H1 (cell line): Measurements from ENCODE around the gene CISD1. TPM values are rescaled to one million over a fixed set of nuclear protein-coding genes. Genes with fewer than 3 reads are reported as not detected.

Source experiments
- CEBPB ChIP-seq: IDR thresholded peaks from 2 replicates; pipeline ENCODE4 v1.6.1; 2012; ENCODE audit warnings: low read depth, low read length
- CTBP2 ChIP-seq: IDR thresholded peaks from 2 replicates; pipeline ENCODE4 v1.7.0; 2011; ENCODE audit warnings: borderline replicate concordance, mild to moderate bottlenecking, moderate library complexity, mixed read lengths, low read length; ENCODE audit not compliant: insufficient read depth, insufficient read length
- EZH2 ChIP-seq: fragments of 200-600 bp; sonication (generic); IDR thresholded peaks from 2 replicates; pipeline ENCODE4 v1.7.1; 2012; ENCODE audit warnings: low read depth, mild to moderate bottlenecking, moderate library complexity, low read length, inconsistent platforms; ENCODE audit not compliant: severe bottlenecking
- JUN ChIP-seq: IDR thresholded peaks from 2 replicates; pipeline ENCODE4 v1.6.1; 2011; ENCODE audit warnings: low read depth, mild to moderate bottlenecking, improper control_type of control experiment, low read length
- KDM4A ChIP-seq: IDR thresholded peaks from one replicate; pipeline ENCODE4 v1.7.1; 2012; ENCODE audit warnings: low read depth, mild to moderate bottlenecking, moderate library complexity, low read length, inconsistent platforms; ENCODE audit not compliant: severe bottlenecking
- KDM5A ChIP-seq: fragments of 200-600 bp; IDR thresholded peaks from 2 replicates; pipeline ENCODE4 v1.7.1; 2012; ENCODE audit warnings: mild to moderate bottlenecking, low read length, inconsistent platforms, mixed read lengths
- RBBP5 ChIP-seq: IDR thresholded peaks from 2 replicates; pipeline ENCODE4 v1.7.1; 2012; ENCODE audit warnings: low read depth, mild to moderate bottlenecking, inconsistent platforms, low read length, moderate library complexity, borderline replicate concordance
- RXRA ChIP-seq: IDR thresholded peaks from 2 replicates; pipeline ENCODE4 v1.6.1; 2011; ENCODE audit warnings: low read depth, mild to moderate bottlenecking, low read length, moderate library complexity; ENCODE audit not compliant: insufficient read depth
- SIN3A ChIP-seq, 2 experiments: IDR thresholded peaks in 1 of 2; conservative IDR thresholded peaks in 1 of 2; 2 replicates each; pipeline ENCODE4 v1.6.1; 2011 to 2012; ENCODE audit warnings: low read length in 2 of 2, improper control_type of control experiment in 1 of 2, low read depth in 1 of 2, mild to moderate bottlenecking in 1 of 2
- SIRT6 ChIP-seq: IDR thresholded peaks from one replicate; pipeline ENCODE4 v1.7.1; 2012; ENCODE audit warnings: low read length, inconsistent platforms
- TCF12 ChIP-seq: IDR thresholded peaks from 2 replicates; pipeline ENCODE4 v1.6.1; 2011; ENCODE audit warnings: low read depth, mild to moderate bottlenecking, low read length
- YY1 ChIP-seq: IDR thresholded peaks from 2 replicates; pipeline ENCODE4 v1.6.1; 2011; ENCODE audit warnings: low read depth, mild to moderate bottlenecking, low read length
- polyA plus RNA-seq, 7 experiments: library from polyadenylated mRNA; depleted of rRNA in 3 of 7; stranded (reverse) in 5 of 7; unstranded in 2 of 7; fragments of >200 nt in 5 of 7; fragments of 200-250 nt in 2 of 7; gene quantifications; 1 replicate in 5 of 7; 2 replicates in 1 of 7; 4 replicates in 1 of 7; pipeline versions ENCODE4 v1.2.1 to v1.2.3, GENCODE V29; 2011 to 2013; ENCODE audit warnings: missing spikeins in 2 of 7, mixed read lengths in 2 of 7
- total RNA-seq: library from RNA; stranded (reverse); fragmentation: NEBNext Ultra II Directional; extraction: Animal tissue kit (Norgen Biotek cat#: 25700); gene quantifications from 2 replicates; pipeline ENCODE4 v1.2.1, GENCODE V29; 2021
- TF ChIP-seq, protein P1 (sequence below): IDR thresholded peaks from 2 replicates; pipeline ENCODE4 v1.6.1; 2012; ENCODE audit warnings: low read length, inconsistent platforms
- TF ChIP-seq, protein P2 (sequence below): IDR thresholded peaks from 2 replicates; pipeline ENCODE4 v1.6.1; 2012; ENCODE audit warnings: inconsistent platforms
- TF ChIP-seq, protein P3 (sequence below): IDR thresholded peaks from 2 replicates; pipeline ENCODE4 v1.6.1; 2011; ENCODE audit warnings: low read depth, mild to moderate bottlenecking, low read length; ENCODE audit not compliant: insufficient read depth

CISD1 gene
- total and polyA plus RNA-seq, 2 of the 8 experiments (the other 6 are each of a cell fraction or from before 2014, with no cell fraction given), result 22.6 to 43.2 TPM

DNA sequence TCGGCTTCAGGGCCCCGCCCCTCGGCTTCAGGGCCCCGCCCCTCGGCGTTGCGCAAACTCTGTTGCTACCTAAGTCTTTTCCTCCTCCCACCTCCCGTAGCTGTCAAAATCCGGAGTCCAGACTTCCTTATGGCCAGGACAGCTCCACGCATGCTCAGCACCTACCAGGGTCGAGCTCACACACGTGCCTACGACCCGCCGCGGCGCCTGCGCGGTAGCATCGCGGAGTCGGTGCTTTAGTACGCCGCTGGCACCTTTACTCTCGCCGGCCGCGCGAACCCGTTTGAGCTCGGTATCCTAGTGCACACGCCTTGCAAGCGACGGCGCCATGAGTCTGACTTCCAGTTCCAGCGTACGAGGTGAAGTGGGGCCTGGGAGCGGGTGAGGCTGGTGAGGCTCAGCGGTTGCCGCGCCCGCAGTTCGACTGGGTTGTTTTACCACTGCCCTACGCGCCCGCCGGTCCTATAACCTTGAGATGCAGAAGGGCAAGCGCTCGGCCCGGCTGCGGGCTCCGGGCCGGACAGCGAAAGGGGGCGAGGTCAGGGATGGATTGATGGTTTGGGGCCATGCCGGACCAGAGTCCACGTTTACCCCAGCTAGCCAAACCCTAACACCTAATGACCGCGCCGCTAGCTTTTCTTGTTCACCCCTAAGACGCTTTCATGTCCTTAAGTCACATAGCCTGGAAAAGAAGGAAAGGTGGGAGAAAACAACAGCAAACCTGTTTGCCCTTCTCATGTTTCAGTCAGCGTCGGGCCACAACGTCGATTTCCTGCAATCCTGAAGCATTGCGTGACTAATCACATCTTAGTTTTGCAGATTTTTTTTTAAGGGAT lies at the start of gene CISD1 (continued):
- TF ChIP-seq, protein P1, sequence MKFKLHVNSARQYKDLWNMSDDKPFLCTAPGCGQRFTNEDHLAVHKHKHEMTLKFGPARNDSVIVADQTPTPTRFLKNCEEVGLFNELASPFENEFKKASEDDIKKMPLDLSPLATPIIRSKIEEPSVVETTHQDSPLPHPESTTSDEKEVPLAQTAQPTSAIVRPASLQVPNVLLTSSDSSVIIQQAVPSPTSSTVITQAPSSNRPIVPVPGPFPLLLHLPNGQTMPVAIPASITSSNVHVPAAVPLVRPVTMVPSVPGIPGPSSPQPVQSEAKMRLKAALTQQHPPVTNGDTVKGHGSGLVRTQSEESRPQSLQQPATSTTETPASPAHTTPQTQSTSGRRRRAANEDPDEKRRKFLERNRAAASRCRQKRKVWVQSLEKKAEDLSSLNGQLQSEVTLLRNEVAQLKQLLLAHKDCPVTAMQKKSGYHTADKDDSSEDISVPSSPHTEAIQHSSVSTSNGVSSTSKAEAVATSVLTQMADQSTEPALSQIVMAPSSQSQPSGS, result no peak
- peak; percentile 30 for TF ChIP-seq CTBP2
- peak; percentile 72 to 93; a peak in 3 of 4 replicates for TF ChIP-seq SIN3A (conservative IDR thresholded peaks at IDR 0.05 in 1 of 2, IDR thresholded peaks at IDR 0.05 in 1 of 2; ENCODE audit: low read depth in 1 of 2, low read length in 2 of 2)
- TF ChIP-seq KDM4A, result peak; percentile 89
- no peak for TF ChIP-seq KDM5A
- TF ChIP-seq, protein P2, sequence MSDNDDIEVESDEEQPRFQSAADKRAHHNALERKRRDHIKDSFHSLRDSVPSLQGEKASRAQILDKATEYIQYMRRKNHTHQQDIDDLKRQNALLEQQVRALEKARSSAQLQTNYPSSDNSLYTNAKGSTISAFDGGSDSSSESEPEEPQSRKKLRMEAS, result peak; percentile 98
- TF ChIP-seq, protein P3, sequence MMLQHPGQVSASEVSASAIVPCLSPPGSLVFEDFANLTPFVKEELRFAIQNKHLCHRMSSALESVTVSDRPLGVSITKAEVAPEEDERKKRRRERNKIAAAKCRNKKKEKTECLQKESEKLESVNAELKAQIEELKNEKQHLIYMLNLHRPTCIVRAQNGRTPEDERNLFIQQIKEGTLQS, result no peak
- peak; percentile 98 for TF ChIP-seq CEBPB
- TF ChIP-seq EZH2, result no peak
- TF ChIP-seq JUN, result no peak
- TF ChIP-seq RBBP5, result peak; percentile 87; the same call in 1 of the 2 replicates
- TF ChIP-seq TCF12, result no peak
- TF ChIP-seq RXRA, result no peak
- TF ChIP-seq SIRT6, result no peak
- TF ChIP-seq YY1, result no peak
